ENCODE results near the gene RIPPLY3. TPM values are rescaled to one million over a fixed set of nuclear protein-coding genes. Genes with fewer than 3 reads are reported as not detected.
"Not testable (repeated sequence)": the region's sequence is repeated elsewhere in the genome, so short reads cannot be mapped to it uniquely, and the experiment has no call there.

The RIPPLY3 gene
- total RNA-seq, 1 donor from 2014 or later = not detected

- ATAC-seq (peak; percentile 92), DNase-seq (ENCODE audit: low spot score) (peak; percentile 64)
Observed at GRCh38 chr21:36980280-36981048, 26.0 kb upstream of the RIPPLY3 start.

GRCh38 chr21:36981049-36981391 lies 25.5 kb upstream of the RIPPLY3 start:
- DNase-seq (ENCODE audit: low spot score) = no peak
- no peak for ATAC-seq

- no peak for ATAC-seq
- no peak for DNase-seq (ENCODE audit: low spot score)
Observed at GRCh38 chr21:36981977-36982700, 24.4 kb upstream of the RIPPLY3 start.

DNA sequence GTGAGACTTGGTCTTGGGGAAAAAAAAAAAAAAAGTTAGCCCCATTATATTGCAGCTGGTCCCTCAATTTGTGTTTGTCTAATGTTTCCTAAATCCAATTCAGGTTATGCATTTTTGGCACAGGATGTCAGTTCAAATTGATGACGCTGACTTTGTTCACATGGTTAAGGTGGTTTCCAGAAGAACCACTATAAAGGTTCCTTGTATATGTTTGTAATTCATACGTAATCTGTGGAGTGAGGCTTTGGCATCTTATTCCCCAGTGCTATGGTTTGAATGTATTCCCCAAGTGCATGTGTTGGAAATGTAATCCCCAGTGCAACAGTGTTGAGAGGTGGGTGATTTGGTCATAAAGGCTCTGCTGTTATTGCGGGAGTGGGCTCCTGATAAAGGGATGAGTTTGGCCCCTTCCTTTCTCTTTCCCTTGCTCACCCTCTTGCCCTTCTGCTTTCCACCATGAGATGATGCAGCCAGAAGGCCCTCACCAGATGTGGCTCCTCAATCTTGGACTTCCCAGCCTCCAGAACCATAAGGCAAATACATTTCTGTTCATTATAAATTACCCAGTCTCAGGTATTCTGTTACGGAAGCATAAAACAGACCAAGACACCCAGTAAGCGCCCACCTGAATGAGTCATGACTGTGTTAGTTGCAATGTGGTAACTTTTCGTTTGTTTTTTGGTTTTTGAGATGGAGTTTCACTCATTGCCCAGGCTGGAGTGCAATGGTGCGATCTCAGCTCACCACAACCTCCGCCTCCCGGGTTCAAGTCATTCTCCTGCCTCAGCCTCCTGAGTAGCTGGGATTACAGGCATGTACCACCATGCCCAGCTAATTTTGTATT lies 20.5 kb upstream of the RIPPLY3 start:
- DNase-seq (ENCODE audit: low spot score) = no peak
- no peak for ATAC-seq

DNA sequence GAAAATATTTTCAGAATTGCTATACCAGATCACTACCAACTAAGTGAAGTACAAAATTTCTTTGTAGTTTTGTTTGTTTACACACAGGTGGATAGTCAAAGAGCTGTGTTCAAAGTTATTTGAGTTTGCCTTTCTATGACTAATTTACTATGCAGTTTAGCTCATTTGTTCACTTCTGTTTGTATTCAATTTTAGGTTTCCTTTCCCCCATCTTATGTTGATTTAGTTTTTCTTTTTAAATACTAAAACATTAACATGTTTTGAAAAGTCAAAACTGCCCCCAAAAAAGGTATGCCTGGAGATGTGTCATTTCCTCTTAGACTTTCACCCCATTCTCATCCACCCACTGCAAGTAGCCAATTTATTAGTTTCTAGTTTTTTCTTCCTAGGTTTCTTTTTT lies 18.7 kb upstream of the RIPPLY3 start:
- DNase-seq (ENCODE audit: low spot score) = no peak
- ATAC-seq = no peak

- ATAC-seq (no peak), DNase-seq (ENCODE audit: low spot score) (no peak)
Observed at GRCh38 chr21:36988536-36988935, 18.0 kb upstream of the RIPPLY3 start.

- not testable (repeated sequence) for ATAC-seq; DNase-seq (ENCODE audit: low spot score)
Observed at GRCh38 chr21:36989199-36989698, 17.3 kb upstream of the RIPPLY3 start.

DNA sequence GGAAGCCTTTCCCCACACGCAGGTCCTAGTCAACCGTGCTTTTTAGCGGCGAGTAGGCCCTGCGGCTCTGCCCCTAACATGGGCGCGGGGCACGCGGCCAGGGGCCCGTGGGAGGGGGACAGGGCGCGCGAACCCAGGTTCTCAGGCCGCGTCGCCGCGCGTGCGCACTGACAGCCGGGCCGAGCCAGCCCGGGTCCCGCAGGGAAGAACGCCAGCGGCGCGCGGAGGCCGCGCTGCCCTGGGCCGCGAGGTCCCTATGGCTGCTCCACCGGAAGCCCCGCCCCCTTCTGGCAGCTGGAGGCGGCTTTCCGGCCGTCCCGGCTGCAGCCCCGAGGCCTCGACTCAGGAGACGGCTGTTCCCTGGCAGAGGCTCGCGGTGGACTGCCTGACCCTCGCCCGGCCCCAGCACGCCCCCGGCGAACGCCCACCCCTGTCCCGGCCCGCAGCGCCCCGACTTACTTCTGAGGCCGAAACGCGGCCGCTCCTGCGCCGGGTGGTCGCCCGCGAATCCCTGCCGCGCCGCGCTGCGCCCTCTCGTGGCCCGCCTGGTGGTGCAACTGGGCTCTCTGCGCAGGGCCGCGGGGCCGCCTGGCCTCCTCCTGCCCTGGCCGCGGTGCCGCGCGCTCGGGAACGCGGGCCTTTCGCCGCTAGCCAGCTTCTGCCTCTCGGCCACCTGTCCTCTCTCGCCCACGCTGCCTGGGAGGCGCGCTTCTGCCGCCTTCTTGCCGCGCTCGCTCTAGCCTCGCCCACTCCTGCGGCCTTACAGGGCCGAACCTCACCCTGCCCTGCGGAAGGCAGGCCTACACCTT lies 16.6 kb upstream of the RIPPLY3 start:
- ATAC-seq = peak; percentile 94

GRCh38 chr21:36990508-36991205 lies 15.8 kb upstream of the RIPPLY3 start:
- DNase-seq (ENCODE audit: low spot score) (no peak), ATAC-seq (no peak)

More for the DNA sequence above, 16.6 kb upstream of the RIPPLY3 start:
- peak; percentile 97 for DNase-seq (ENCODE audit: low spot score)

GRCh38 chr21:36992671-36993070 lies 13.8 kb upstream of the RIPPLY3 start:
- no peak for DNase-seq (ENCODE audit: low spot score)
- ATAC-seq = no peak

DNA sequence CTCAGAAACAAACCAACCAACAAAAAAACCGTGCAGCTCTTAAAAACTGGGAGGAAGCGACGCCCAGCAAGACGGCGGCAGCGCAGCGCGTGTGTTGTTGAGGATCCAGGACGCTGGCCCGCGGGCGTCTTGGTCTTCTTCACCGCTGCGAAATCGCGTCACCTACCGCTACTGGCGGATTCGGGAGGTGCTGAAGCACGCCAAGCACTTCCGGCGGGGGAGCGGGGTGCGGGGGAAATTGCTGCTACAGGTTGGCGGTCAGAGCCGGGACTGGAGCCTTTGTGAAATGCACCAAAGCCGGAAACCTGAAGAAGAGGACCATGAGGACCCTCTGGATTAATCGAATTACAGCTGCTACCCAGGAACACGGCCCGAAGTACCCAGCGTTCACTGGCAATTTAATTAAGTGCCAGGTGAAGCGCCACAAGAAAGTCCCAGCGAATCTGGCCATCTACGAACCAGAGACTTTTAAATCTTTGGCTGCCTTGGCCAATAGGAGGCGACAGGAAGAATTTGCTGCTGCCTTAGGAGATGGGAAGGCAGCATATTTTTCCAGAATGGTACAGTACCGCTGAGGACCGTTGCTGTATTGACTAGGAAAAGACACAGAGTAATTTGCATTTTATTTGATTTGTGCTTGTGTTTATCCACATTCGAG lies 11.9 kb upstream of the RIPPLY3 start:
- ATAC-seq (no peak), DNase-seq (ENCODE audit: low spot score) (no peak)

DNA sequence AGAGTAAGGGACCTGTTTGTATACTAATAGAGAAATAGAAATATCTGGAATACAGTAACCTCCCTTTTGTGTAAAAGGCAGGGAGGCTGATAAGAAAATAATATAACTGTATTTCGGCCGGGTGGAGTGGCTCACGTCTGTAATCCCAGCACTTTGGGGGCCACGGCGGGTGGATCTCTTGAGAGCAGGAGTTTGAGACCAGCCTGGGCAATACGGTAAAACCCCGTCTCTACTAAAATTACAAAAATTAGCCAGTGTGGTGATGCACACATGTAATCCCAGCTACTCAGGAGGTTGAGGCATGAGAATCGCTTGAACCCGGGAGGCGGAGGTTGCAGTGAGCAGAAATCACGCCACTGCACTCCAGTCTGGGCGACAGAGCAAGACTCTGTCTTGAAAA lies 11.2 kb upstream of the RIPPLY3 start:
- ATAC-seq; DNase-seq (ENCODE audit: low spot score): not testable (repeated sequence)

- no peak for ATAC-seq
Observed at GRCh38 chr21:36999131-36999898, 7.2 kb upstream of the RIPPLY3 start.

GRCh38 chr21:37000381-37000780 lies 6.1 kb upstream of the RIPPLY3 start:
- no peak for DNase-seq (ENCODE audit: low spot score)
- ATAC-seq = no peak

More at GRCh38 chr21:36999131-36999898, 7.2 kb upstream of the RIPPLY3 start:
- no peak for DNase-seq (ENCODE audit: low spot score)

- ATAC-seq (peak; percentile 40), DNase-seq (ENCODE audit: low spot score) (no peak)
Observed at GRCh38 chr21:37001441-37001840, 5.1 kb upstream of the RIPPLY3 start.

- ATAC-seq = not testable (repeated sequence)
- DNase-seq (ENCODE audit: low spot score) = peak; percentile 11
Observed at GRCh38 chr21:37002851-37003250, 3.7 kb upstream of the RIPPLY3 start.

DNA sequence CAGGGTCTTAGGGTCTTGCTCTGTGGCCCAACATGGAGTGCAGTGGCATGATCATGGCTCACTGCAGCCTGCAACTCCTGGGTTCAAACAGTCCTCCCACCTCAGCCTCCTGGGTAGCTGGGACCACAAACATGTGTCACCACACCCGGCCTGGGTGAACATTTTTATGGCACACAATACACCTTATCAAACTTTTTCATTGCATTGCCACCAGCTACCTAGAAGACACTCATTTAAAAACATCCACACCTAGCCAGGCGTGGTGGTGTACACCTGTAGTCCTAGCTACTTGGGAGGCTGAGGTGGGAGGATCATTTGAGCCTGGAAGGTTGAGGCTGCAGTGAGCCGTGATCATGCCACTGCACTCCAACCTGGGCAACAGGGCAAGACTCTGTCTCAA lies 2.6 kb upstream of the RIPPLY3 start:
- DNase-seq (ENCODE audit: low spot score) = peak; percentile 38
- ATAC-seq = not testable (repeated sequence)

All from left lobe of liver (tissue), 2 donors.